HepG2 (cell line): ENCODE data around the gene PNPLA2. TPM values are rescaled to one million over a fixed set of nuclear protein-coding genes. Genes with fewer than 3 reads are reported as not detected.

ENCODE experiments used
- ATAC-seq: fragments of 200-7000 bp; cut with Tn5 transposase; 3 replicates; pipeline ENCODE4 v1.9.1; 2020; ENCODE audit warnings: mild to moderate bottlenecking, moderate library complexity
- BruUV-seq: library from RNA; stranded (reverse); fragments of 400-500 nt; replicated peaks from 2 replicates; lab custom pipeline; 2021; lab: Mats Ljungman, UMichigan
- CTCF ChIA-PET: fragments of 300-600 bp; formaldehyde crosslinking; extraction: SDS; loops from one replicate; lab custom pipeline; 2021; ENCODE audit warnings: low total read pairs, inconsistent platforms, low intra/inter-chr PET ratio; lab: Yijun Ruan, JAX
- POLR2A ChIA-PET: fragments of 350-600 bp; sonication (Branson Sonifier 250); formaldehyde crosslinking; loops from one replicate; lab custom pipeline; 2020; ENCODE audit warnings: antibody characterized with exemption, inconsistent platforms; lab: Yijun Ruan, JAX
- DNase-seq: peaks from one replicate; pipeline ENCODE4 v3.0.0-alpha.2; 2015; ENCODE audit warnings: low spot score
- FAIRE-seq: peaks from 3 replicates; lab custom pipeline; 2011; peaks lifted over from hg19 to GRCh38; lab: Jason Lieb, UNC
- H2AFZ ChIP-seq: one replicate; pipeline ENCODE4 v1.6.1; 2011; ENCODE audit warnings: low read length, inconsistent platforms
- H3K27ac ChIP-seq: fragments of 300-600 bp; 3 replicates; pipeline ENCODE4 v1.8.0; 2011; ENCODE audit warnings: mixed run types, mild to moderate bottlenecking, mixed read lengths, low read length, inconsistent platforms; ENCODE audit not compliant: insufficient read depth; ENCODE audit errors: extremely low read length
- H3K27me3 ChIP-seq, 2 experiments: fragments of 200-600 bp in 1 of 2; 2 replicates in 1 of 2; 3 replicates in 1 of 2; pipeline versions ENCODE4 v1.6.0 to v1.8.0; 2011; ENCODE audit warnings: low read length in 2 of 2, mild to moderate bottlenecking in 2 of 2, moderate library complexity in 2 of 2, inconsistent platforms in 1 of 2; ENCODE audit not compliant: insufficient read depth in 2 of 2, control insufficient read depth in 1 of 2
- H3K36me3 ChIP-seq, 2 experiments: fragments of 200-600 bp in 1 of 2; replicated peaks in 1 of 2; 2 replicates in 1 of 2; 3 replicates in 1 of 2; pipeline versions ENCODE4 v1.5.1 to v1.8.0; 2011; ENCODE audit warnings: low read length in 2 of 2, inconsistent platforms in 1 of 2; ENCODE audit not compliant: insufficient read depth in 2 of 2, control insufficient read depth in 1 of 2
- H3K4me1 ChIP-seq: 2 replicates; pipeline ENCODE4 v1.5.1; 2012; ENCODE audit warnings: low read length, inconsistent platforms; ENCODE audit not compliant: insufficient read depth
- H3K4me2 ChIP-seq: 2 replicates; pipeline ENCODE4 v1.6.0; 2011; ENCODE audit warnings: low read depth, low read length, inconsistent platforms
- H3K4me3 ChIP-seq, 3 experiments: fragments of 200-600 bp in 1 of 3; sonication (generic), shearing (Covaris generic) in 1 of 3; replicated peaks in 1 of 3; 2 replicates each; pipeline ENCODE4 v1.5.1; 2011 to 2016; ENCODE audit warnings: low read length in 3 of 3, inconsistent platforms in 2 of 3, low read depth in 2 of 3, mild to moderate bottlenecking in 2 of 3, control low read depth in 1 of 3, mixed read lengths in 1 of 3; ENCODE audit not compliant: insufficient read depth in 1 of 3
- H3K79me2 ChIP-seq: one replicate; pipeline ENCODE4 v1.6.1; 2011; ENCODE audit warnings: low read length, inconsistent platforms; ENCODE audit not compliant: insufficient read depth
- H3K9ac ChIP-seq: 2 replicates; pipeline ENCODE4 v1.6.0; 2011; ENCODE audit warnings: mild to moderate bottlenecking, low read depth, low read length, inconsistent platforms; ENCODE audit not compliant: insufficient read depth
- H3K9me3 ChIP-seq: 2 replicates; pipeline ENCODE4 v1.5.1; 2012; ENCODE audit warnings: mild to moderate bottlenecking, low read length
- H4K20me1 ChIP-seq: 2 replicates; pipeline ENCODE4 v1.6.0; 2011; ENCODE audit warnings: inconsistent platforms, mild to moderate bottlenecking, low read length, moderate library complexity; ENCODE audit not compliant: insufficient read depth
- CAMTA2 ChIP-seq: sonication (generic); formaldehyde crosslinking; IDR thresholded peaks from 2 replicates; pipeline ENCODE4 v1.4.0; 2020; ENCODE audit warnings: mild to moderate bottlenecking, missing genetic modification reagents, borderline replicate concordance
- EEA1 ChIP-seq: sonication (generic); formaldehyde crosslinking; IDR thresholded peaks from 2 replicates; pipeline ENCODE4 v1.5.1; 2020; ENCODE audit warnings: mild to moderate bottlenecking, missing genetic modification reagents, borderline replicate concordance
- FIP1L1 ChIP-seq: fragments of 200-400 bp; formaldehyde crosslinking; IDR thresholded peaks from 2 replicates; pipeline ENCODE4 v1.6.1; 2018; ENCODE audit warnings: low read depth, mild to moderate bottlenecking, low read length, moderate library complexity, borderline replicate concordance; ENCODE audit not compliant: insufficient read depth
- HNF4G ChIP-seq, 2 experiments: sonication (generic) in 1 of 2; formaldehyde crosslinking in 1 of 2; IDR thresholded peaks; 2 replicates each; pipeline versions ENCODE4 v1.4.0 to v1.6.1; 2011 to 2020; ENCODE audit warnings: borderline replicate concordance in 2 of 2, low read depth in 2 of 2, mild to moderate bottlenecking in 2 of 2, low read length in 1 of 2, missing genetic modification reagents in 1 of 2, moderate library complexity in 1 of 2
- MXD4 ChIP-seq: IDR thresholded peaks from 2 replicates; pipeline ENCODE4 v1.6.1; 2016; ENCODE audit warnings: mild to moderate bottlenecking, missing biosample characterization, missing genetic modification reagents
- PTBP1 ChIP-seq: fragments of 200-400 bp; formaldehyde crosslinking; IDR thresholded peaks from 2 replicates; pipeline ENCODE4 v1.6.1; 2018; ENCODE audit warnings: low read length, low read depth; ENCODE audit not compliant: poor library complexity, severe bottlenecking
- SAP130 ChIP-seq: IDR thresholded peaks from 2 replicates; pipeline ENCODE4 v1.6.1; 2016; ENCODE audit warnings: low read depth
- SUZ12 ChIP-seq: fragments of 150-350 bp; IDR thresholded peaks from 2 replicates; pipeline ENCODE4 v1.6.1; 2014; ENCODE audit warnings: low read depth, low read length
- SYNCRIP ChIP-seq: fragments of 200-400 bp; formaldehyde crosslinking; IDR thresholded peaks from 2 replicates; pipeline ENCODE4 v1.6.1; 2018; ENCODE audit warnings: mild to moderate bottlenecking, low read depth, low read length; ENCODE audit not compliant: insufficient read depth
- TERF1 ChIP-seq: sonication (generic); formaldehyde crosslinking; IDR thresholded peaks from 2 replicates; pipeline ENCODE4 v1.8.0; 2022; ENCODE audit warnings: mild to moderate bottlenecking, missing genetic modification reagents, moderate library complexity
- ZC3H4 ChIP-seq: sonication (generic); formaldehyde crosslinking; IDR thresholded peaks from 2 replicates; pipeline ENCODE4 v1.4.0; 2020; ENCODE audit warnings: missing genetic modification reagents, borderline replicate concordance
- ZFX ChIP-seq: sonication (generic); formaldehyde crosslinking; IDR thresholded peaks from 2 replicates; pipeline ENCODE4 v1.4.0; 2020; ENCODE audit warnings: mild to moderate bottlenecking, low read depth, missing genetic modification reagents, moderate library complexity
- ZNF546 ChIP-seq: sonication (generic); formaldehyde crosslinking; conservative IDR thresholded peaks from 2 replicates; pipeline ENCODE4 v1.8.1; 2023; ENCODE audit warnings: mild to moderate bottlenecking, missing genetic modification reagents
- ZNF737 ChIP-seq: sonication (generic); formaldehyde crosslinking; IDR thresholded peaks from 2 replicates; pipeline ENCODE4 v1.5.0; 2020; ENCODE audit warnings: missing genetic modification reagents, mild to moderate bottlenecking, borderline replicate concordance
- WGBS: methylation state at CpG from one replicate; pipeline ENCODE4 v1.1.6; 2017; ENCODE audit warnings: low lambda C conversion rate; 5-methylcytosine and 5-hydroxymethylcytosine counted together
- in situ Hi-C: cut with HindIII; loops from 2 replicates; pipeline ENCODE4 v1.10.0; 2017; ENCODE audit warnings: low pct_unique_long_range_greater_than_20kb; ENCODE audit not compliant: extremely low pct_ligation_motif_present
- intact Hi-C: fragments of 100-400 bp; cut with micrococcal nuclease; formaldehyde crosslinking; loops from one replicate; pipeline ENCODE4 v1.10.0; 2022; ENCODE audit not compliant: unreplicated experiment
- polyA plus RNA-seq, 8 experiments: library from polyadenylated mRNA; depleted of rRNA in 3 of 8; stranded (reverse) in 7 of 8; unstranded in 1 of 8; fragments of >200 nt; fragmentation: Illumina TruSeq in 4 of 8; extraction: Trizol in 4 of 8; gene quantifications; 2 replicates each; pipeline versions ENCODE4 v1.2.1 to v1.2.3, GENCODE V29; 2011 to 2016; ENCODE audit warnings: low read depth in 4 of 8, missing spikeins in 1 of 8, mixed read lengths in 1 of 8; ENCODE audit not compliant: insufficient read depth in 1 of 8
- total RNA-seq, 5 experiments: library from RNA; depleted of rRNA; stranded (reverse); fragments of >200 nt; fragmentation: Illumina TruSeq; extraction: Trizol; gene quantifications; 2 replicates each; pipeline ENCODE4 v1.2.3, GENCODE V29; 2016; ENCODE audit warnings: low read depth in 1 of 5
- TF ChIP-seq, protein P1 (sequence below): sonication (generic); formaldehyde crosslinking; IDR thresholded peaks from 2 replicates; pipeline ENCODE4 v1.8.0; 2022; ENCODE audit warnings: mild to moderate bottlenecking, missing genetic modification reagents

PNPLA2 gene
- total and polyA plus RNA-seq, 2 of the 13 experiments (the other 11 are each of a cell fraction or from before 2014, with no cell fraction given), result 10.5 to 43.2 TPM

DNA sequence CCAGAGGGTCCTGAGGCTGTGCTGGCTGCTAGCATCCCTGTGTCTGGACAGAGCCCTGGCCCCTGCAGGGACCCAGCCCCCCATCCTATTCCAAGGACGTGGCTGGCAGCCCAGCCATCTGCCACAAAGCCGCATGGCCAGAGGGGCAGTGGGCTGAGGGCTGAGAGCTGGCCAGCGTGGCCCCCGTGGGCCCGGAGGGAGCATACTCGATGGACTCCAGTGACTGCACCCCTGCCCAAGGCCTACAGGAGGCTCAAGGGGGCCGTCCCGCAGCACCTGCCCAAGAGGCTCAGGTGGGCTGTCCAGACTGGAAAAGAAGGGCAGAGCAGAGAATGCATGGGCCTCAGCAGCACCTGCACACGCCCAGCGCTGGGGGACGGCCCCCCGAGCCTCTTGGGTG, 37.1 kb downstream of the PNPLA2 start (continued):
- TF ChIP-seq, protein P1, sequence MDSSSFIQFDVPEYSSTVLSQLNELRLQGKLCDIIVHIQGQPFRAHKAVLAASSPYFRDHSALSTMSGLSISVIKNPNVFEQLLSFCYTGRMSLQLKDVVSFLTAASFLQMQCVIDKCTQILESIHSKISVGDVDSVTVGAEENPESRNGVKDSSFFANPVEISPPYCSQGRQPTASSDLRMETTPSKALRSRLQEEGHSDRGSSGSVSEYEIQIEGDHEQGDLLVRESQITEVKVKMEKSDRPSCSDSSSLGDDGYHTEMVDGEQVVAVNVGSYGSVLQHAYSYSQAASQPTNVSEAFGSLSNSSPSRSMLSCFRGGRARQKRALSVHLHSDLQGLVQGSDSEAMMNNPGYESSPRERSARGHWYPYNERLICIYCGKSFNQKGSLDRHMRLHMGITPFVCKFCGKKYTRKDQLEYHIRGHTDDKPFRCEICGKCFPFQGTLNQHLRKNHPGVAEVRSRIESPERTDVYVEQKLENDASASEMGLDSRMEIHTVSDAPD (CRISPR knock-in tag), result no peak

- Histone ChIP-seq H4K20me1 (no peaks in the 10 kb centered on the region; the same call in 1 of the 2 replicates), H3K4me3 (no peak overlapping the region), H3K4me2 (no peak overlapping the region), H3K79me2 (no peaks in the 10 kb centered on the region), H3K27ac (no peak overlapping the region), H3K9ac (no peak overlapping the region), H3K9me3 (no peaks in the 10 kb centered on the region), H2AFZ (no peak overlapping the region), H3K36me3 (no peaks in the 10 kb centered on the region), H3K4me1 (no peaks in the 10 kb centered on the region), H3K27me3 (no peaks in the 10 kb centered on the region)
- DNase-seq (no peak), FAIRE-seq (no peak), ATAC-seq (no peak)
- in situ Hi-C loops (no loop called here), intact Hi-C loops (no loop called here)
- TF ChIP-seq FIP1L1 (no peak), TERF1 (CRISPR knock-in tag) (no peak), SAP130 (CRISPR knock-in tag) (no peak), CAMTA2 (CRISPR knock-in tag) (no peak), SYNCRIP (no peak), PTBP1 (no peak), ZNF546 (no peak), ZNF737 (CRISPR knock-in tag) (no peak), EEA1 (no peak), ZFX (CRISPR knock-in tag) (no peak), MXD4 (CRISPR knock-in tag) (no peak), HNF4G (IDR thresholded peaks at IDR 0.05; ENCODE audit: borderline replicate concordance, low read depth, low read length) (no peak), HNF4G (CRISPR knock-in tag; IDR thresholded peaks at IDR 0.05; ENCODE audit: borderline replicate concordance, low read depth) (no peak), ZC3H4 (CRISPR knock-in tag) (no peak), SUZ12 (no peak)
- WGBS, result 90% methylated on average over 2 of the region's 8 CpGs
- no TSS peak for BruUV-seq
- CTCF ChIA-PET, result no interaction called here
- POLR2A ChIA-PET, result interaction anchor here (1.4 to 1.6 kb wide), 2 partner anchors 13 to 37 kb away, joined by 3 to 6 read pairs; no protein-coding TSS in a partner anchor
These were observed 37.7 kb downstream of the PNPLA2 start for GRCh38 chr11:856397-856796.
